HepG2 (cell line): ENCODE measurements around the gene TTLL4. TPM values are rescaled to one million over a fixed set of nuclear protein-coding genes. Genes with fewer than 3 reads are reported as not detected.
A peak's percentile ranks its signal among the peaks of the same experiment; 100 is the strongest.

Experiments used
- ARNTL ChIP-seq: sonication (generic); formaldehyde crosslinking; IDR thresholded peaks from 2 replicates; pipeline ENCODE4 v1.4.0; 2020; ENCODE audit warnings: mild to moderate bottlenecking, missing genetic modification reagents
- CREM ChIP-seq, 2 experiments: sonication (generic) in 1 of 2; formaldehyde crosslinking in 1 of 2; IDR thresholded peaks; 2 replicates each; pipeline versions ENCODE4 v1.4.0 to v1.6.1; 2016 to 2020; ENCODE audit warnings: antibody characterized with exemption in 1 of 2, mild to moderate bottlenecking in 1 of 2, missing genetic modification reagents in 1 of 2
- GPN1 ChIP-seq: sonication (generic); formaldehyde crosslinking; IDR thresholded peaks from 2 replicates; pipeline ENCODE4 v1.5.1; 2020; ENCODE audit warnings: missing genetic modification reagents, borderline replicate concordance
- HNRNPL ChIP-seq: fragments of 200-400 bp; formaldehyde crosslinking; IDR thresholded peaks from 2 replicates; pipeline ENCODE4 v1.6.1; 2017; ENCODE audit warnings: mild to moderate bottlenecking, low read depth, low read length
- KMT2A ChIP-seq: sonication (generic); formaldehyde crosslinking; IDR thresholded peaks from 2 replicates; pipeline ENCODE4 v1.4.0; 2020; ENCODE audit warnings: missing genetic modification reagents
- PBX2 ChIP-seq: IDR thresholded peaks from 2 replicates; pipeline ENCODE4 v1.6.1; 2016; ENCODE audit warnings: control low read depth
- SMARCE1 ChIP-seq: fragments of 450-650 bp; IDR thresholded peaks from 2 replicates; pipeline ENCODE4 v1.6.1; 2017; ENCODE audit warnings: borderline replicate concordance
- ZNF207 ChIP-seq: fragments of 450-650 bp; IDR thresholded peaks from 2 replicates; pipeline ENCODE4 v1.6.1; 2016; ENCODE audit warnings: antibody characterized with exemption, borderline replicate concordance
- ZNF282 ChIP-seq: fragments of 450-650 bp; IDR thresholded peaks from 2 replicates; pipeline ENCODE4 v1.6.1; 2018; ENCODE audit not compliant: partially characterized antibody
- ZNF317 ChIP-seq: sonication (generic); formaldehyde crosslinking; IDR thresholded peaks from 2 replicates; pipeline ENCODE4 v1.5.0; 2020; ENCODE audit warnings: mild to moderate bottlenecking, missing genetic modification reagents
- ZNF557 ChIP-seq: sonication (generic); formaldehyde crosslinking; IDR thresholded peaks from 2 replicates; pipeline ENCODE4 v1.4.0; 2020; ENCODE audit warnings: missing genetic modification reagents
- ZNF577 ChIP-seq: sonication (generic); formaldehyde crosslinking; IDR thresholded peaks from 2 replicates; pipeline ENCODE4 v1.4.0; 2020; ENCODE audit warnings: mild to moderate bottlenecking, low read depth, missing genetic modification reagents, borderline replicate concordance
- ZNF780A ChIP-seq: sonication (generic); formaldehyde crosslinking; IDR thresholded peaks from 2 replicates; pipeline ENCODE4 v1.8.0; 2022; ENCODE audit warnings: mild to moderate bottlenecking, missing genetic modification reagents, moderate library complexity
- polyA plus RNA-seq, 8 experiments: library from polyadenylated mRNA; depleted of rRNA in 3 of 8; stranded (reverse) in 7 of 8; unstranded in 1 of 8; fragments of >200 nt; fragmentation: Illumina TruSeq in 4 of 8; extraction: Trizol in 4 of 8; gene quantifications; 2 replicates each; pipeline versions ENCODE4 v1.2.1 to v1.2.3, GENCODE V29; 2011 to 2016; ENCODE audit warnings: low read depth in 4 of 8, missing spikeins in 1 of 8, mixed read lengths in 1 of 8; ENCODE audit not compliant: insufficient read depth in 1 of 8
- total RNA-seq, 5 experiments: library from RNA; depleted of rRNA; stranded (reverse); fragments of >200 nt; fragmentation: Illumina TruSeq; extraction: Trizol; gene quantifications; 2 replicates each; pipeline ENCODE4 v1.2.3, GENCODE V29; 2016; ENCODE audit warnings: low read depth in 1 of 5
- TF ChIP-seq, protein P1 (sequence below): sonication (generic); formaldehyde crosslinking; IDR thresholded peaks from 2 replicates; pipeline ENCODE4 v1.9.0; 2021; ENCODE audit warnings: missing genetic modification reagents, borderline replicate concordance
- TF ChIP-seq, protein P2 (sequence below): IDR thresholded peaks from 2 replicates; pipeline ENCODE4 v1.6.1; 2016

Gene TTLL4
- total and polyA plus RNA-seq, 2 of the 13 experiments (the other 11 are each of a cell fraction or from before 2014, with no cell fraction given) = 77.5 to 84.6 TPM

DNA sequence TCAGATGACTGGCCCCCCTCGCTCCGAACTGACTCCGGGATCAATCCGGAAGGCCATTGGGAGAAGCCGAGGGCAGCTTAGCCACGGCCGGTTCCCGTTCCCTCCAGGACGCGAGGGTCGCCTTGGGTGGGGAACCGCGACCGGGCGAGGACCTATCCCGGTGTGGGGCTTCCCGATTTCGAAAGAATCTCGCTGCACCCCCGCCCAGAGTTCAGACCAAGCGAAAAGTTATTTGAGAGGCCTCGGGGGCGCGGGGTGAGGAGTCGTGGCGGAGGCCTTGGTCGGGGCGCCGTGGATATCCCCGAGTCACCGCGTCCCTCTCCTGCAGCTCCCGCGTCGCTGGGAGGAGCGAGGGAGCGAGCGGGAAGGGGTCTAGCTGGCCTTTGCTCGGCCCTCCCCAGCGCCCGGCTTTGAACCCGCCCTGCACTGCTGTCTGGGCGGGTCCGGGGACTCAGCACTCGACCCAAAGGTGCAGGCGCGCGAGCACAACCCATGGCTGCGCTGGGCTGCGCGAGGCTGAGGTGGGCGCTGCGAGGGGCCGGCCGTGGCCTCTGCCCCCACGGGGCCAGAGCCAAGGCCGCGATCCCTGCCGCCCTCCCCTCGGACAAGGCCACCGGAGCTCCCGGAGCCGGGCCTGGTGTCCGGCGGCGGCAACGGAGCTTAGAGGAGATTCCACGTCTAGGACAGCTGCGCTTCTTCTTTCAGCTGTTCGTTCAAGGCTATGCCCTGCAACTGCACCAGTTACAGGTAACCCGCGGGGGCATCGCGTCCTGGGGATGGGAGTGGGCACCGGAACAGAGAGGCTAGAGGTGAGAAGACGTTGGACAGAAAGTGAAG is 71.3 kb downstream of the TTLL4 start, which contains the start of gene CYP27A1 (continued):
- TF ChIP-seq GPN1 (CRISPR knock-in tag) (no peak), KMT2A (CRISPR knock-in tag) (peak; percentile 66), ZNF577 (CRISPR knock-in tag) (peak; percentile 91; the same call in 1 of the 2 replicates), ZNF207 (no peak), ZNF557 (CRISPR knock-in tag) (0 out of 2 replicates have a peak, but pooled peaks have one; percentile 42), ZNF780A (peak; percentile 91), CREM (IDR thresholded peaks at IDR 0.05) (0 out of 2 replicates have a peak, but pooled peaks have one; percentile 17), CREM (CRISPR knock-in tag; IDR thresholded peaks at IDR 0.05) (0 out of 2 replicates have a peak, but pooled peaks have one; percentile 23), HNRNPL (peak; percentile 81; the same call in 1 of the 2 replicates), PBX2 (CRISPR knock-in tag) (no peak), ZNF282 (no peak), SMARCE1 (no peak), ARNTL (CRISPR knock-in tag) (peak; percentile 85), ZNF317 (peak; percentile 87)
- TF ChIP-seq, protein P1, sequence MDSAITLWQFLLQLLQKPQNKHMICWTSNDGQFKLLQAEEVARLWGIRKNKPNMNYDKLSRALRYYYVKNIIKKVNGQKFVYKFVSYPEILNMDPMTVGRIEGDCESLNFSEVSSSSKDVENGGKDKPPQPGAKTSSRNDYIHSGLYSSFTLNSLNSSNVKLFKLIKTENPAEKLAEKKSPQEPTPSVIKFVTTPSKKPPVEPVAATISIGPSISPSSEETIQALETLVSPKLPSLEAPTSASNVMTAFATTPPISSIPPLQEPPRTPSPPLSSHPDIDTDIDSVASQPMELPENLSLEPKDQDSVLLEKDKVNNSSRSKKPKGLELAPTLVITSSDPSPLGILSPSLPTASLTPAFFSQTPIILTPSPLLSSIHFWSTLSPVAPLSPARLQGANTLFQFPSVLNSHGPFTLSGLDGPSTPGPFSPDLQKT (CRISPR knock-in tag) = 0 out of 2 replicates have a peak, but pooled peaks have one; percentile 40
- TF ChIP-seq, protein P2, sequence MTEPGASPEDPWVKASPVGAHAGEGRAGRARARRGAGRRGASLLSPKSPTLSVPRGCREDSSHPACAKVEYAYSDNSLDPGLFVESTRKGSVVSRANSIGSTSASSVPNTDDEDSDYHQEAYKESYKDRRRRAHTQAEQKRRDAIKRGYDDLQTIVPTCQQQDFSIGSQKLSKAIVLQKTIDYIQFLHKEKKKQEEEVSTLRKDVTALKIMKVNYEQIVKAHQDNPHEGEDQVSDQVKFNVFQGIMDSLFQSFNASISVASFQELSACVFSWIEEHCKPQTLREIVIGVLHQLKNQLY (CRISPR knock-in tag) = no peak
